B cell (primary cell): ENCODE measurements around the gene WDR83. TPM values are rescaled to one million over a fixed set of nuclear protein-coding genes. Genes with fewer than 3 reads are reported as not detected.
A peak's percentile ranks its signal among the peaks of the same experiment; 100 is the strongest.

Experiments
- ATAC-seq: fragments of 200-7000 bp; cut with Tn5 transposase; one replicate; pipeline ENCODE4 v1.10.0; 2021; ENCODE audit warnings: low read depth, mild to moderate bottlenecking, moderate number of reproducible peaks, moderate library complexity
- CTCF ChIA-PET: fragments of 350-600 bp; sonication (Branson Sonifier 250); formaldehyde crosslinking; loops from one replicate; lab custom pipeline; 2021; ENCODE audit warnings: antibody characterized with exemption, inconsistent platforms; lab: Charles Lee
- POLR2A ChIA-PET: fragments of 350-600 bp; sonication (Branson Sonifier 250); formaldehyde crosslinking; loops from one replicate; lab custom pipeline; 2021; ENCODE audit warnings: antibody characterized with exemption; lab: Charles Lee
- DNase-seq: peaks from one replicate; pipeline ENCODE4 v3.0.0; 2013
- H2AFZ ChIP-seq: 2 replicates; pipeline ENCODE4 v1.6.1; 2012; ENCODE audit warnings: mild to moderate bottlenecking, low read depth, low read length; ENCODE audit not compliant: insufficient read depth, poor library complexity, severe bottlenecking
- H3K27ac ChIP-seq, 2 donors: 1 replicate in 1 of 2; 2 replicates in 1 of 2; pipeline ENCODE4 v1.5.1; 2012 to 2013; ENCODE audit warnings: low read length in 2 of 2, mild to moderate bottlenecking in 2 of 2, moderate library complexity in 1 of 2
- H3K27me3 ChIP-seq, 4 experiments: fragments of 200-600 bp in 1 of 4; sonication (generic) in 1 of 4; replicated peaks in 1 of 4; 1 replicate in 2 of 4; 2 replicates in 2 of 4; pipeline versions ENCODE4 v1.6.1 to v1.7.0; 2013 to 2016; ENCODE audit warnings: low read length in 3 of 4, mild to moderate bottlenecking in 2 of 4, mixed read lengths in 1 of 4, moderate library complexity in 1 of 4; ENCODE audit not compliant: insufficient read depth in 4 of 4, control insufficient read depth in 3 of 4; ENCODE audit errors: control extremely low read depth in 1 of 4
- H3K36me3 ChIP-seq, 2 experiments: replicated peaks in 1 of 2; 1 replicate in 1 of 2; 2 replicates in 1 of 2; pipeline versions ENCODE4 v1.6.1 to v1.7.1; 2013; ENCODE audit warnings: low read length in 1 of 2; ENCODE audit not compliant: insufficient read depth in 2 of 2, control insufficient read depth in 1 of 2; ENCODE audit errors: control extremely low read depth in 1 of 2, extremely low read depth in 1 of 2
- H3K4me1 ChIP-seq, 2 donors: fragments of 200-600 bp in 1 of 2; sonication (generic) in 1 of 2; 1 replicate in 1 of 2; 2 replicates in 1 of 2; pipeline versions ENCODE4 v1.5.1 to v1.6.1; 2013 to 2017; ENCODE audit warnings: low read length in 2 of 2; ENCODE audit not compliant: control insufficient read depth in 2 of 2, insufficient read depth in 2 of 2
- H3K4me2 ChIP-seq: replicated peaks from 2 replicates; pipeline ENCODE3; 2012; ENCODE audit warnings: mild to moderate bottlenecking, low read depth, low read length; ENCODE audit not compliant: poor library complexity, severe bottlenecking
- H3K4me3 ChIP-seq, 5 experiments: fragments of 200-600 bp in 1 of 5; sonication (generic) in 1 of 5; 1 replicate in 3 of 5; 2 replicates in 2 of 5; pipeline versions ENCODE4 v1.5.1 to v1.7.0; 2011 to 2016; ENCODE audit warnings: low read length in 4 of 5, mild to moderate bottlenecking in 4 of 5, low read depth in 2 of 5, control low read depth in 1 of 5, moderate library complexity in 1 of 5; ENCODE audit not compliant: insufficient read depth in 1 of 5; ENCODE audit errors: control extremely low read depth in 1 of 5, extremely low read depth in 1 of 5
- H3K79me2 ChIP-seq: fragments of 200-600 bp; sonication (generic); one replicate; pipeline ENCODE4 v1.6.0; 2016; ENCODE audit warnings: low read length; ENCODE audit not compliant: control insufficient read depth, insufficient read depth
- H3K9ac ChIP-seq: fragments of 200-600 bp; sonication (generic); 2 replicates; pipeline ENCODE4 v1.6.1; 2017; ENCODE audit warnings: mild to moderate bottlenecking, low read length, moderate library complexity
- H3K9me3 ChIP-seq, 3 donors: one replicate each; pipeline versions ENCODE4 v1.6.1 to v1.7.1; 2013; ENCODE audit warnings: low read length in 2 of 3; ENCODE audit not compliant: control insufficient read depth in 2 of 3, insufficient read depth in 1 of 3; ENCODE audit errors: control extremely low read depth in 1 of 3
- H4K20me1 ChIP-seq: 2 replicates; pipeline ENCODE4 v1.6.0; 2012; ENCODE audit warnings: mild to moderate bottlenecking, low read length; ENCODE audit not compliant: insufficient read depth, control insufficient read depth, poor library complexity, severe bottlenecking
- H3K27ac Mint-ChIP-seq: one replicate; pipeline ENCODE4 v1.8.0; 2021; ENCODE audit warnings: mixed read lengths
- H3K27me3 Mint-ChIP-seq: one replicate; pipeline ENCODE4 v1.8.0; 2021; ENCODE audit warnings: mixed read lengths
- H3K4me1 Mint-ChIP-seq: one replicate; pipeline ENCODE4 v1.8.0; 2021; ENCODE audit warnings: mixed read lengths
- H3K4me3 Mint-ChIP-seq: one replicate; pipeline ENCODE4 v1.8.0; 2021; ENCODE audit warnings: mixed read lengths
- H3K9me3 Mint-ChIP-seq: one replicate; pipeline ENCODE4 v1.8.0; 2022; ENCODE audit warnings: mixed read lengths; ENCODE audit not compliant: insufficient read depth
- EZH2 ChIP-seq: IDR thresholded peaks from 2 replicates; pipeline ENCODE4 v1.6.1; 2012; ENCODE audit warnings: borderline replicate concordance, low read depth, mild to moderate bottlenecking, moderate library complexity, low read length; ENCODE audit not compliant: insufficient read depth, poor library complexity, severe bottlenecking
- WGBS: methylation state at CpG from one replicate; pipeline ENCODE4 v1.1.5; 2013; ENCODE audit warnings: missing lambda C conversion rate; ENCODE audit not compliant: insufficient coverage; 5-methylcytosine and 5-hydroxymethylcytosine counted together
- intact Hi-C: fragments of 100-400 bp; cut with micrococcal nuclease; formaldehyde crosslinking; loops from one replicate; pipeline ENCODE4 v1.10.0; 2022
- polyA plus RNA-seq: library from polyadenylated mRNA; depleted of rRNA; stranded (reverse); fragments of >200 nt; gene quantifications from 2 replicates; pipeline ENCODE4 v1.2.3, GENCODE V29; 2012
- total RNA-seq, 2 donors: library from RNA; stranded (reverse); fragments of 120-200 nt in 1 of 2; gene quantifications; 1 replicate in 1 of 2; 2 replicates in 1 of 2; pipeline versions ENCODE4 v1.2.3 to v1.2.4, GENCODE V29; 2013 to 2022
- TF ChIP-seq, protein P1 (sequence below): fragments of 200-600 bp; IDR thresholded peaks from one replicate; pipeline ENCODE4 v1.8.0; 2022; ENCODE audit warnings: antibody characterized with exemption, mild to moderate bottlenecking

Gene WDR83
- total and polyA plus RNA-seq, 2 donors (not counting 1 experiment from before 2014, with no cell fraction given) = 16.3 to 24.6 TPM

DNA sequence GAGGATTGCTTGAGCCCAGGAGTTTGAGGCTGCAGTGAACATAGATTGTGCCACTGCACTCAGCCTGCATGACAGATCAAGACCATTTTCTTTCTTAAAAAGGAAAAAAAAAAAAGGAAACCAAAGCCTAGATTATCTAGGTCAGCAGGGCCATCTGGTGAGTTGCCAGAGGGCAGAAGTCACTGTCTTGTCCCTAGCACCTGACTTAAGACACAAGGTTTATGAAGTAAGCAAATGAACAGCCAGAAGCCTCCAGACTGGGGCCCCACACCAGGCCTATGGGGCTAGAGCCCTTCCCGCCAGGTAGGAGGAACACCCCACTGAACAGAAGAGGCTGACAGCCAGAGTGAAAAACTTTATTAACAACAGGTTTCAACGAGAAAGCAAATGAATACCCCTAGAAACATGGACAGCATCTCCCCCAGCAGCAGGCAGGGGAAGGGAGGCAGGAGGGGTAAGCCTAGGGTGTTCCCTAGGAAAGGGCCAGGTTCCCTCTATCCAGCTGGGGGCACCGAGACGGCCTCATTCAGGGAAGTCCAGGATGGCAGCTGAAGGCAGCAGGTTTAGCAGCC lies 1.2 kb downstream of the WDR83 start:
- Mint-ChIP-seq H3K9me3 (no peaks in the 10 kb centered on the region), H3K4me1 (peaks cover 71% of the 10 kb centered on the region), H3K27ac (peak overlapping the region; percentile 100), H3K4me3 (peak overlapping the region; percentile 98), H3K27me3 (no peaks in the 10 kb centered on the region)
- ATAC-seq (no peak), DNase-seq (no peak)
- no peak overlapping the region for H2AFZ ChIP-seq
- no peak overlapping the region for H3K9ac ChIP-seq
- no peak overlapping the region for H3K4me3 ChIP-seq
- H4K20me1 ChIP-seq = peaks cover 31% of the 10 kb centered on the region
- peak overlapping the region; percentile 86 for H3K4me2 ChIP-seq
- WGBS = 88% methylated on average over 2 of the region's 4 CpGs
- CTCF ChIA-PET = interaction anchor here (1.0 to 5.7 kb wide), 3 partner anchors 28 to 179 kb away, joined by 4 to 82 read pairs (median 9); no protein-coding TSS in a partner anchor
- no peaks in the 10 kb centered on the region for H3K27me3 ChIP-seq
- peak overlapping the region in 1 of 2 donors; percentile 14 for H3K27ac ChIP-seq
- H3K9me3 ChIP-seq = no peaks in the 10 kb centered on the region
- peaks cover 77% of the 10 kb centered on the region for H3K79me2 ChIP-seq
- intact Hi-C loops = loop anchor here (5.0 kb wide), 2 partner anchors 54 to 226 kb away; partner anchors contain the start of genes TNPO2 and ZNF443
- TF ChIP-seq EZH2 = no peak
- TF ChIP-seq, protein P1, sequence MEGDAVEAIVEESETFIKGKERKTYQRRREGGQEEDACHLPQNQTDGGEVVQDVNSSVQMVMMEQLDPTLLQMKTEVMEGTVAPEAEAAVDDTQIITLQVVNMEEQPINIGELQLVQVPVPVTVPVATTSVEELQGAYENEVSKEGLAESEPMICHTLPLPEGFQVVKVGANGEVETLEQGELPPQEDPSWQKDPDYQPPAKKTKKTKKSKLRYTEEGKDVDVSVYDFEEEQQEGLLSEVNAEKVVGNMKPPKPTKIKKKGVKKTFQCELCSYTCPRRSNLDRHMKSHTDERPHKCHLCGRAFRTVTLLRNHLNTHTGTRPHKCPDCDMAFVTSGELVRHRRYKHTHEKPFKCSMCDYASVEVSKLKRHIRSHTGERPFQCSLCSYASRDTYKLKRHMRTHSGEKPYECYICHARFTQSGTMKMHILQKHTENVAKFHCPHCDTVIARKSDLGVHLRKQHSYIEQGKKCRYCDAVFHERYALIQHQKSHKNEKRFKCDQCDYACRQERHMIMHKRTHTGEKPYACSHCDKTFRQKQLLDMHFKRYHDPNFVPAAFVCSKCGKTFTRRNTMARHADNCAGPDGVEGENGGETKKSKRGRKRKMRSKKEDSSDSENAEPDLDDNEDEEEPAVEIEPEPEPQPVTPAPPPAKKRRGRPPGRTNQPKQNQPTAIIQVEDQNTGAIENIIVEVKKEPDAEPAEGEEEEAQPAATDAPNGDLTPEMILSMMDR = no peak
- H3K36me3 ChIP-seq = peaks cover 0 to 32% of the 10 kb centered on the region in 2 experiments
- POLR2A ChIA-PET = interaction anchor here (0.5 to 3.7 kb wide), 4 partner anchors 54 to 632 kb away, joined by 3 to 16 read pairs (median 6); partner anchors contain the start of gene ZNF433
- H3K4me1 ChIP-seq = peaks cover 37 to 60% of the 10 kb centered on the region in 2 donors

DNA sequence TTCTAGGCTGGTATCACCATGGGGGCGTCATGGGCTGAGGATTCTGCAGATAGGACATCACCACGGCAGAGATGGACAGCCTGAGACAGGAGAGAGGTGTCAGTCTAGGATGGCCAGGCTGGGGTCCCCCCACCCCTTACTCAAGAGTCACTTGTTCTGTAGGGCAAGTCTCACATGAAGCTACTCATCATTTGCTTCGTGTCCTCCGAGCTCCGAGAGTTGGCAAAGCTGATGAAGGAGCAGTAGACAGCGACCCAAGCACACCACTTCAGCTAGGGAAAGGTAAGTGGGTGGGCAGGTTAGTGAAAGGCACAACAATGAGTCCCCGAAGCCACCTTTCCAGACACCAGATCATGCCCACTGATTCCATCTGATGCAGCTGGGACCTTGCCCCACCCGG lies 1.7 kb downstream of the WDR83 start:
- Mint-ChIP-seq H3K4me3 (peak overlapping the region; percentile 98), H3K27me3 (no peaks in the 10 kb centered on the region), H3K27ac (peak overlapping the region; percentile 100), H3K4me1 (peaks cover 68% of the 10 kb centered on the region), H3K9me3 (no peaks in the 10 kb centered on the region)
- H3K4me1 ChIP-seq = peaks cover 37 to 60% of the 10 kb centered on the region in 2 donors
- 79% methylated on average over 3 of the region's 8 CpGs for WGBS
- no peaks in the 10 kb centered on the region for H3K9me3 ChIP-seq
- peak overlapping the region; percentile 97 for H2AFZ ChIP-seq
- no peaks in the 10 kb centered on the region for H3K27me3 ChIP-seq
- H4K20me1 ChIP-seq = peaks cover 33% of the 10 kb centered on the region
- peak overlapping the region; percentile 86 for H3K4me2 ChIP-seq
- TF ChIP-seq, protein P1 = no peak
- no peak for TF ChIP-seq EZH2
- intact Hi-C loops = loop anchor here (5.0 kb wide), 2 partner anchors 54 to 226 kb away; partner anchors contain the start of genes TNPO2 and ZNF443
- H3K9ac ChIP-seq = peak overlapping the region; percentile 97
- ChIA-PET POLR2A (interaction anchor here (0.5 to 1.6 kb wide), 3 partner anchors 55 to 633 kb away, joined by 3 to 9 read pairs (median 3); partner anchors contain the start of gene ZNF433), CTCF (interaction anchor here (0.6 to 5.7 kb wide), 6 partner anchors 28 to 178 kb away, joined by 3 to 82 read pairs (median 4); partner anchors contain the start of gene JUNB)
- ATAC-seq (no peak), DNase-seq (no peak)
- H3K4me3 ChIP-seq = peak overlapping the region in 4 of 5 experiments; percentile 92 to 99 (median 96)
- H3K27ac ChIP-seq = peak overlapping the region; percentile 90 to 99
- H3K79me2 ChIP-seq = peaks cover 76% of the 10 kb centered on the region
- H3K36me3 ChIP-seq = peaks cover 0 to 31% of the 10 kb centered on the region in 2 experiments
